ENCODE results near the gene FBXL15. TPM values are rescaled to one million over a fixed set of nuclear protein-coding genes. Genes with fewer than 3 reads are reported as not detected.

The FBXL15 gene
- 16.6 TPM for total RNA-seq
- long read RNA-seq, transcript FBXL15-201 (4 exons, 2,362 nt) = major isoform, 12 of 80 reads
- long read RNA-seq, partial matches to known transcripts = 55 of 80 reads
- long read RNA-seq, other reads (novel, unspliced or antisense) = 13 of 80 reads

- H3K27ac ChIP-seq = peak within 1 kb of the TSS; percentile 91
- intact Hi-C loops (cut with DNase I) = no loop called here
- ATAC-seq = peak; percentile 87 to 92
- DNase-seq = peak; percentile 98
- H3K27me3 ChIP-seq (ENCODE audit: low read depth) = peaks cover 24% of the 10 kb centered on the region
- H3K4me1 ChIP-seq = peaks cover 35% of the 10 kb centered on the region
- H3K9me3 ChIP-seq = no peaks in the 10 kb centered on the region
- H3K36me3 ChIP-seq = peaks cover 22% of the 10 kb centered on the region
- peak within 1 kb of the TSS; percentile 88 for H3K4me3 ChIP-seq
- no peak for TF ChIP-seq CTCF (IDR thresholded peaks at IDR 0.05)
Observed at GRCh38 chr10:102420714-102421506, at the start of gene FBXL15. FBXL15 (plus strand) TSS chr10:102420836; CDS start chr10:102421130, 294 bp downstream.

- H3K4me3 ChIP-seq = no peak overlapping the region
- DNase-seq (no peak), ATAC-seq (no peak)
- no peaks in the 10 kb centered on the region for H3K9me3 ChIP-seq
- intact Hi-C loops (cut with DNase I) = no loop called here
- H3K4me1 ChIP-seq = no peaks in the 10 kb centered on the region
- no peak for TF ChIP-seq CTCF (IDR thresholded peaks at IDR 0.05)
- H3K27ac ChIP-seq = no peak overlapping the region
- no peaks in the 10 kb centered on the region for H3K27me3 ChIP-seq (ENCODE audit: low read depth)
- H3K36me3 ChIP-seq = peaks cover 99% of the 10 kb centered on the region
Observed at GRCh38 chr10:102371295-102371694, 49.3 kb upstream of the FBXL15 start.

- Histone ChIP-seq H3K4me3 (no peak overlapping the region), H3K27me3 (ENCODE audit: low read depth) (no peaks in the 10 kb centered on the region), H3K27ac (no peak overlapping the region), H3K4me1 (no peaks in the 10 kb centered on the region), H3K36me3 (peaks cover 99% of the 10 kb centered on the region), H3K9me3 (no peaks in the 10 kb centered on the region)
- no peak for TF ChIP-seq CTCF (IDR thresholded peaks at IDR 0.05)
- intact Hi-C loops (cut with DNase I) = no loop called here
- DNase-seq (no peak), ATAC-seq (no peak)
Observed at GRCh38 chr10:102375250-102375649, 45.4 kb upstream of the FBXL15 start.

GRCh38 chr10:102375867-102376266 lies 44.8 kb upstream of the FBXL15 start:
- DNase-seq = no peak
- Histone ChIP-seq H3K27me3 (ENCODE audit: low read depth) (no peaks in the 10 kb centered on the region), H3K4me1 (no peaks in the 10 kb centered on the region), H3K4me3 (no peak overlapping the region), H3K36me3 (peaks cover 99% of the 10 kb centered on the region), H3K9me3 (no peaks in the 10 kb centered on the region), H3K27ac (no peak overlapping the region)
- TF ChIP-seq CTCF (IDR thresholded peaks at IDR 0.05) = no peak
- ATAC-seq = no peak
- intact Hi-C loops (cut with DNase I) = no loop called here

GRCh38 chr10:102376901-102377300 lies 43.7 kb upstream of the FBXL15 start:
- no peaks in the 10 kb centered on the region for H3K27me3 ChIP-seq (ENCODE audit: low read depth)
- no peaks in the 10 kb centered on the region for H3K4me1 ChIP-seq
- ATAC-seq = no peak
- H3K27ac ChIP-seq = no peak overlapping the region
- TF ChIP-seq CTCF (IDR thresholded peaks at IDR 0.05) = no peak
- peaks cover 99% of the 10 kb centered on the region for H3K36me3 ChIP-seq
- H3K4me3 ChIP-seq = no peak overlapping the region
- H3K9me3 ChIP-seq = no peaks in the 10 kb centered on the region
- intact Hi-C loops (cut with DNase I) = no loop called here
- no peak for DNase-seq

Data from lower lobe of right lung (tissue), 2 donors.